Thyroid gland (tissue), 4 donors: ENCODE data around the gene TNFSF13.

Experiments used
- CTCF ChIP-seq, 6 experiments: fragments of 200-600 bp in 3 of 6; fragments of 450-650 bp in 3 of 6; sonication (generic) in 3 of 6; IDR thresholded peaks; one replicate each; pipeline ENCODE4 v1.5.1; 2016 to 2019; ENCODE audit warnings: antibody characterized with exemption in 6 of 6, mild to moderate bottlenecking in 2 of 6, inconsistent platforms in 1 of 6, moderate library complexity in 1 of 6
- POLR2A ChIP-seq, 2 donors: fragments of 450-650 bp; IDR thresholded peaks; one replicate each; pipeline ENCODE4 v1.6.1; 2017; ENCODE audit warnings: antibody characterized with exemption in 2 of 2, mild to moderate bottlenecking in 2 of 2, moderate library complexity in 1 of 2

DNA sequence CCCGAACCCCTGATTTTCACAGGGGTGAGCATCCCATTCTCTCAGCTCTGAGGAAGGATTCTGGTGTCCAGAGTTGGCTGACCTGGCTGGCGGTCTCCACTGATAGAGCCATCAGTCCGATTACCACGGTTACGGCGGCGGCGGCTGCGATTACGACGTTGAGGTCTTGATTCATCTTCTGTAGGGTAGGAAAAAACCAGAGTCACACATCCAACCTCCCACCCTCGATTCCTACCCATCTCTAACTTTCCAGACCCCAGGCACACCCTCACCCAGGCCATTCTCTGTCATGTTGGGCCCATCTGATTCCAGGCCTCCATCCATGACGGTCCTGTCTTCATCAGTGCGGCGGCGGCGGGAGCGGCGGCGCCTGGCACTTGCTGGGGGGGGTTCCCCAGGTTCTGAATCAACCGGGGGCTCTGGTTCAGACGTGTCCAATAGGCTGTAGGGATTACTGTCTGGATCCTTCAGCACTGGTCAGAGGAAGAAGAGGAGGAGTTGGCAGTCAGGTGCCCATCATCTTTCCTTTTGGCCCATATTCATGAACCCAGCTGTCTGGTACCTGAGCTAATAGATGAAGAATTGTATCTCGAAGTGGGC is 34.0 kb downstream of the TNFSF13 start:
- TF ChIP-seq POLR2A (IDR thresholded peaks at IDR 0.05) (no peak), CTCF (IDR thresholded peaks at IDR 0.05) (no peak)
